ENCODE results near the gene BMPER.

Gene BMPER

DNA sequence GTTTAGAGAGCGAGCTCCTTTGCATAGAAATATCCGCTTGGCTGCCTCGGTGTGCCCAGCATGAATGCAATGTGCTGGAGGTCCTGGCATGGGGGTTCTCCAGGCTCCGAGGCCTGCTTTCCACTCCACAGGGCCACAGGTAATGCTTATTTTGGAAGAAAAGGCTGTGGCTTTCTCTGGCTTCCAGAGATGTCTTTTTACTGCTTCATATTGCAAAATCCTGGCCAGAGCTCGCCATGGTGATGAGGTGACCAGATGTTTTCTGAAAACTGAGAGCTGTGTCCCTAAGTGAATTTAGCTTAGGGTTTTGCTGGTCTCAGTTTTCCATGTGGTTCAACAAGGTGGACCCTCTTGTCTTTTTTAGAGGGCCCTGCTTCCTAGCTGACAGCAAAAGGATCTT is 65.2 kb downstream of the BMPER start:
- no peak for DNase-seq (ENCODE audit: low read depth)

GRCh38 chr7:33971106-33971505 is 65.8 kb downstream of the BMPER start:
- DNase-seq (ENCODE audit: low read depth) = no peak

- DNase-seq (ENCODE audit: low read depth) = no peak
Measured at GRCh38 chr7:33973231-33974015, 68.1 kb downstream of the BMPER start.

DNA sequence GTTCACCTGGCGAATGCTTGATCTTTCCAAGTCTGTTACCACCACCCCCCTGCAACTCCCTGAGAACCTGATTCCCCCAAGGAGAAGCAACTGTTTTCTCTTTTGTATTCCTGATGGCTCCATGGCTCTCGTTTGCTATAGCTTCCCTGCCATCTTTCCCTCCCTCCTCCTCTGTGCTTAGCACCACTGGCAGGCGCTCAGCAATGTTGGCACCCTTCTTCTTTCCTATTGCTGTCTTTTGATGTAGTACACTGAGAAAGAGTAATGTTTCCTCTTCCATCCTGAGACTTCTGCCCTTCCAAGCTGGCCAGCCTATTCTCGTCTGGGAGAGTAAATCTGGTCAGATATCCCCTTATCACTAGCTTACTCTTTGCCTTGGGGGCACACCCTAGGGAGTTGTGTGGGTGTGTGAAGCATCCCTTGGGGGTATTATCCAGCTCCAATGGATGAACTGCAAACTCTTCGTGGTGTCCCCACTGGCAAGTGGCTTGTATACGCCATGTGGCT is 74.0 kb downstream of the BMPER start:
- DNase-seq (ENCODE audit: low read depth) = no peak

DNA sequence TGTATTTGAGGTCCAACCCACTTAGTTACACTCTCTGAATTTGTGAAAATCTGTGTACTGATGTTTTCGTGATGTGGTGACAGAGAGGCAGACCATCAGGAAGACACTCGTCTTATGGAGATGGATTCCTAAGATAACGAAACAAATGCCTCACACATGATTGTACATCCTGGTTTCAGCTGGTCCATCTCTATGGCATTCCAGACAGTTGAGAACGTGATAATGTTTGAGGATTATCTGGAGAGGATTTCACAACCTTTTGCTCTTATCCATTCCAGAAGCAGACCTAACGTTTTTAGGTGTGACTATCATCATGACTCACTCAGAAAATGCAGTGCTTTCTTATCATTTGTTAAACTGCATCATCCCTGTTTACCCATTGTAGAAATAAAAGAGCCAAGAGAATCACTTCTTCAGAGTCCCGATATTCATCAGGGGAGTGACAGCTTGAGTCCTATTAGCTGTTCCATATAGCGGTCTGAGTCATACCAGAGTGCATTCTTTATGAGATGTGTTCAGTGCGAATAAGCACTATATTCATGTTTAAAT is 74.5 kb downstream of the BMPER start:
- no peak for DNase-seq (ENCODE audit: low read depth)

DNA sequence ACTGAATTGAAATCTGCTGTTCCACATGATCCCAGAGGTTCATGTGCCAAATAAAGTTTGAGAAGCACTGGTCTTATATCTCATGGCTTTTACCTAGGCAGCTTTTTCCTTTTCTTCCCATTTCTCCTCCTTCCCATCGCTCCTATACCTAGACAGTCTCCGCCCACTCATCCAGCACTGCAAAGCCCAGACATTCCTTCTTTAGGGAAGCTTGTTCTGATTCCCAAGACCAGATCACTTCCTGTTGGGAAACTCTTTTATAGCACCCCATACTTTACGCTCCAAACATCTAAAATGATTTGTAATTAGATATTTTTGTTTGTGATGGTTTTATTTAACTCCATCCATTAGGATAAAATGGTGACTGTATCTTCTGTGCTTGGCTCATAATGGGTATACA is 75.9 kb downstream of the BMPER start:
- no peak for DNase-seq (ENCODE audit: low read depth)

- DNase-seq (ENCODE audit: low read depth) = no peak
Measured at GRCh38 chr7:33981671-33982424, 76.5 kb downstream of the BMPER start.

DNA sequence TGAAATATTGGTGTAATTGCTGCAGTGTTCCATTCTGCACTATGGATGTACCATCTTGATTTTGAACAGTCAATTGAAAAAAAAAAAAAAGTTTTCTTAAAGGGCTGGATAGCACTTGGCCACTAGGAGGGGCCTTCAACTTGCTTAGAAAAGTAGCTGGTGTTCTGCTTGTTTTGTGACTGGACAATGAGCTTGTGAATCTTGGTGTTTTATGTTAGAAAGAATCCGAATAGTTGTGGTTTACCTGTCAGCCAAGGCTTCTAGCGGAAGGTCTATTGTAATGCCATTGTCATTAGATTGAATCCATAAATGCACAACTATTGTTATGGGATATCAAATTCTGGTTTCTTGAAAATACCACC is 77.1 kb downstream of the BMPER start:
- DNase-seq (ENCODE audit: low read depth) = no peak

GRCh38 chr7:33986451-33986850 is 81.1 kb downstream of the BMPER start:
- DNase-seq (ENCODE audit: low read depth) = no peak

DNA sequence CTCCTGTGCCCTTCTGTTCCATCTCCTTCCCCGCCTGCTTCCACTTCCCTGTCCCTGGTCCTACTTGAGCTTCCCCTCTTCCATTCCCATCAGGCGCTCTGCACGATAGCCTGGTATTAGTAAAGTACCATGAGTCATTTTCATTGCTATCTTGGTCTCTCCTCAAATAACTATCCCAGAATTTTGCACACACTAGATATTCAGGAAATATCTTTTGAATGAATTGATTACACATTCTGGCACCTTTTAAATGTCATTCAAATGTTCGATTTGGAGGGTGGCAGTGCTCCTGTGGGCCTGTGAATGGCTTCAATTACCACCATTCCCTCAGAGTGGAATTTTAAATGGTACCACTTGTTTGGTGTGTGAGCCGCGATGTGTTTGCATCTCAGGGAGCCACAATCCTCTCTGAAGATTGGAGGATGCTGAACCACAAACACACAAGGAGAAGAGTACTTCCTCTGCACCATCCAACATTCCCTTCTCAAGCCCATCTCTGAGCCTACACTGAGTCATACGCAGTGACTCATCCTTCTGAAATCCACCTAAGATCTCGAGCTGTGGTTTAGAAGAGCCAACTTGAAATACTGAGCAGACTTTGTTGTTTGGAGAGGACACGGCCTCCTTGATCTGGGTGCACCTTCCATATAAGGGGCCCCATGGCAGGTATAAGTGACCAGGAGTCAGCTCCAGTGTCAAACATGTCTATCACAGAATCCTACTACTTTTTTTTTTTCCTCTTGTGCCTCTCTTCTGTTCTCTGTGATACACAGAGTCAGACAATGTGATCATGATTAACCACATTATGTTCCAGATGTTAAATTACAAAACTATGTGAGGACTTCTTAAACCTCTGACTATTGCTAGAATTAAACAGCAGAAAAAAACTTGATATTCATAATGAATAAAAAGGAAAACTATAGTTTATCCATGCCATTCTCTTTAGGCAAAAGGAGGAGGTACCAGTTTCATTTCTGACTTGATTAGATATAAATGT is 81.9 kb downstream of the BMPER start:
- no peak for DNase-seq (ENCODE audit: low read depth)

DNA sequence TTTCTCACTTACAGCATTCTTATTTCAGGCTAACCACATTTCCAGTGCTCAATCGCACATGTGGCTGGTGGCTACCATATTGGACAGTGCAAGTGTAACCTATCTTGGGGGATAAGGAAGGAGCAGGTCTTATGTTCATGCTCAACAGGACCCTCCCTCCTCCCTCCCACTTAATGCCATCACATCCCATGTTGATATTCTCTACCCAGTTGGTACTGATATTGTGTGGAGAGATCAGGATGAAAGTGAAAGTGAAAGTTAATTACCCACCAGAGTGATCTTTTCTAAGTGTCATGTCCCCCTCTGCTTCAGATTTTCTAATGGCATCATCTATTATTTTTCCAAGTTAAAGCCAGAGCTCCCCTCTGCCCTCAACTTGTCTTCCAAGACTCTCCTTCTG is 91.6 kb downstream of the BMPER start:
- DNase-seq (ENCODE audit: low read depth) = no peak

DNA sequence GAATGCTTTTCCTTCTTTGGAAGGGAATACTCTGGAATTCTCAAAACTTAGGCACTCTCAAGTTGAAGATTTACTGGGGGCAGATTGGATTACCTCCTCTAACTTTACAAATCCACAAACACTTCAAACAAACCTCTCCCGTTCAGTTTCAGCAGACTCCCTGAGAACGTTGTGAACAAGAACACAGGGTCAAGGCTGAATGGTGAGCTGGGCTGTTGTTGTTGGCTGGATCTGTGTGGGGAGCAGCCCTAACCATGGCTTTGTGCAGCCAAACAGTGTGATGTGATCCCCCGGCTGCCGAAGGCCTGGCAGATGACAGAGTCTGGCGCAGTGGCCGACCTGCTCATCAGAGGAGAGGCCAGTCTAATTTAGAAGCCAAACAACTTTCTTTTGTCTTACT is 93.1 kb downstream of the BMPER start:
- no peak for DNase-seq (ENCODE audit: low read depth)

DNA sequence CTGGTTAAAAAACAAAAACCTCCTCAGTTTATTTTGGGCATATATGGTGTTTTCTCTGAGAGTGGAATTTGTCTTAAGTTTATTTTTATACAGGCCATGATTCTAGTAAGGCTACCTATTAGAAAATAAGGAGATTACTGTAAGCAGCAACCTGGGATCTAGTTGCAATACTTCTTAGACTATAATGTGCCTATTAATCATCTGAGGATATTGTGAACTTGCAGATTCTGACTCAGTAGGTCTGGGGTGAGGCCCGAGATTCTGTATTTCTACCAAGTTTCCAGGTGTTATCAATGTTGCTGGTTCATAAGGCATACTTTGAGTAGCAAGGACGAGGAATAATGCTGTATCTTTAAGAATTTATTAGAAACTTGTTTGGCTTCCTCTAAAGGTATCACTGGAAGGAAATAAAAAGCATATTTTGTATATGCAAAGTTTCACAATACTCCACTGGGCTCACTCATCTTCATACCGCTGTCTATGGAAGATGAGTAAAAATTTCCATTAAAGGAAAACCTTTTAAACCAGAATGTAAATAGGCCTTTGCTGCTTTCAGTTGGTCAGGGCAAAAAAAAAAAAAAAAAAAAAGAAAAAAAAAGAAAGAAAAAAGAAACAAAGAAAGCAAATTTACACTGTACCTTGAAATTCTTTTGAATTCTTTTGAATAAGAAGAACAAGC is 105.8 kb downstream of the BMPER start:
- no peak for DNase-seq (ENCODE audit: low read depth)

DNA sequence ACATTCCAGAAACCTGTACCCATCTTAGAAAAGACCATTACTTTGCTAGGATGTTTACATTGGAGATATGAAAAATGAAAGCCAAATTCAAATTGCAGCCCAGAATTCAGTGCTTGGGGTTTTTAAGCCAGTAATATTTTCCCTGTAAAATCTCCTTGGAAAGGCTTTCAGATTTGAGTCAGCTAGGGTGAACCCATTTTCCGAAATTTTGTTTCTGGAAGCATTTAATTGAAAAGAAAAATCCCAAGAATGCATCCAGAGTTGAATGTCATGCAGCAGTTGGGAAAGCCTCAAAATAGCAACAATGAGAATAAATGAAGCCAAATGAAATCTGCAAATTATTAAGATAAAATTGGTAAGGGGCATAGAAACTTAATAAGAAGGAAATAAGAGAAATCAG is 106.4 kb downstream of the BMPER start:
- DNase-seq (ENCODE audit: low read depth) = no peak

DNA sequence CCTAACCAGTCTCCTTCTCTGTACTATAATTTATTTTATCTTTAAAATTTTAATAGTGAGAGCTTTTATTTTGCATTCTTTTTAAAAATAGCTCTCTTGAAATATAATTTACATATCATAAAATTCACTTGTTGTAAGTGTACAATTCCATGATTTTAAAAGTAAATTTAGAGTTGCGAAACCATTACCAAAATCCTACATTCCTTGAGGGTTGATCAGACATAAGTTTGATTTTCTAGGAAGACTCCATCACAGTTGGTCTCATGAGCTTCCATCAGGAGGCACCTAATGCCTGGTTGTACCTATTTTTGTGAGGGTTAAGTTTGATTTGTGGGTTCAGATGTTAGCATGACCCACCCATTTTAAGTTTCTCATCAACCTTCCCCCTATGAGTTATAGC is 108.1 kb downstream of the BMPER start:
- DNase-seq (ENCODE audit: low read depth) = no peak

DNA sequence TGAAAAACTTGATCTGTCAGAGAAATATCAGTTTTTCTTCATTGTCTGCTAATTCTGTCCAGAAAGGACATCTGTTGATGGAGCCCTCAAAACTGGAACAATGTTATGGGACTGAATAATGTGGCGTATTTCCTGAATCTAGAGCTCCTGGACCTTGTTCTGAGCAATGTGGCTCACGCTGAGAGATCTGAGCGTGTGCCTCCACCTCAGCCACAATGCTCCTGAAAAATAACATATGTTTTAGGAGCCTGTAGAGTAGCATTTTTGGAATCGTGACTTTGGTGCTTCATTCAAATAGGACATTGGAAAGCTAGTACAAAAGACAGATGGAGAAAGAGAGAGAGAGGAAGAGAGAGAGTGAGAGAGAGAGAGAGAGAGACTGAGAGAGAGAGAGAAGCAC is 110.3 kb downstream of the BMPER start:
- DNase-seq (ENCODE audit: low read depth) = no peak

DNA sequence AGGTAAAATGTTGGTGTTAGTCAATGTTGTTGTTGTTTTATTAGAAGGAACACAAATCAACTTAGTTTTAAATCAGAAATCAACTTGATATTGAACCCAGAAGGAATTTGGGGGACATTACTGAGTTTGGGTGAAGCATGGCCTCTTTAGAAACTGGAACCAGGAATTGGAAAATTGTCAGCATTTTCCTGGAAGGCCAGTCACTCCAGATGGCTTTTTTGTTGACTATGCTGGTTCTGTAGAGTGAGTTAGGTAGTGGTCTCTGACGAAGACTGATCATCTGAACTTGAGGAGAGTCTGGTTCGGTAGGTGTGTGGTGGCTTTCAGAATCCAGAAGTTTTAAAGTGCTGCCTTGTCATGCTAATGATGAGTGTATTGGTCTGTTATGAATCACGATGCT is 111.5 kb downstream of the BMPER start:
- no peak for DNase-seq (ENCODE audit: low read depth)

- DNase-seq (ENCODE audit: low read depth) = no peak
Measured at GRCh38 chr7:34019301-34019790, 114.0 kb downstream of the BMPER start.

- no peak for DNase-seq (ENCODE audit: low read depth)
Measured at GRCh38 chr7:34022626-34023025, 117.3 kb downstream of the BMPER start.

- DNase-seq (ENCODE audit: low read depth) = no peak
Measured at GRCh38 chr7:34025600-34025999, 120.3 kb downstream of the BMPER start.

DNA sequence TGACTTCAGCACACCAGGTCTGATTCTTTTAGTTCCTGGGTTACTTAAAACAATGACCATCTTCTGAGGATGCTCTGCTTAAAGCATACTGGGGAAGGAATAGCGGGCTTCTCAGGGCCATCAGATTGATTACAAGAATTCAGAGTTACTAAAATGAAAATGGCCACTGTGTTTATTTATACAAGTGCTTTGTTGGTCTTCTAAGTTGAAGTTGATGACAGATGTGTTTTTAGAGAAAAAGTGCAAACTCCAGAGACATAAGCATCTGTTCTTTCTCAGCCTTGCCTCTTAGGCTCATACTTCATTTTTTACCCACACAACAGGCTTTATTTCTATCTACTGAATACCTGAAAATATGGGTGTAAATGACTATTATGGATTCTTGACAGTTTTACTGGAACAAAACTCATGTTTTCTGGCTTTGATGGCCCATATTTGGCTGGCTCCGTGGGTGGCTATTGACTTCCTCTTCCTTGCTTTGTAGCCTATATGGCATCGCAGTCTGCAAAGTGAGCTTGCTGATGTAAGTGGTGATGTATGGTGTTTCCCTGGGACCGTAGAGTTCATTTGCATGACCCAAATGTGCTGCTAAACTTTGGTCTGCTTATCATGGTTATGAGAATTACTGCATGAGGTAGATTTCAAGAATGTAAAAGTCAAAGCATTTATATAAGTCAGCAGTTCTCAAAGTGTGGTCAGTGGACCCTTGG is 121.3 kb downstream of the BMPER start:
- no peak for DNase-seq (ENCODE audit: low read depth)
